Ureter (tissue), 1 donor: ENCODE measurements around the gene DPYSL3. TPM values are rescaled to one million over a fixed set of nuclear protein-coding genes. Genes with fewer than 3 reads are reported as not detected.

Experiments
- DNase-seq: peaks from one replicate; pipeline ENCODE4 v3.0.0-alpha.2; 2020; ENCODE audit warnings: low spot score
- total RNA-seq: library from RNA; stranded (reverse); gene quantifications from one replicate; pipeline ENCODE4 v1.2.4, GENCODE V29; 2023
- donor health status: DM: yes; HTN: yes; CAD: no.

The DPYSL3 gene
- total RNA-seq, 1 donor from 2014 or later, result 130 TPM

GRCh38 chr5:147472664-147473475, 37.0 kb downstream of the DPYSL3 start:
- no peak for DNase-seq

GRCh38 chr5:147467973-147468508, 41.8 kb downstream of the DPYSL3 start:
- no peak for DNase-seq

- no peak for DNase-seq
These were observed 43.4 kb downstream of the DPYSL3 start for GRCh38 chr5:147466360-147466980.

- no peak for DNase-seq
These were observed 44.1 kb downstream of the DPYSL3 start for GRCh38 chr5:147465747-147466146.

GRCh38 chr5:147464211-147464610, 45.7 kb downstream of the DPYSL3 start:
- no peak for DNase-seq

GRCh38 chr5:147461915-147462314, 48.0 kb downstream of the DPYSL3 start:
- DNase-seq, result no peak

GRCh38 chr5:147460380-147460779, 49.5 kb downstream of the DPYSL3 start:
- DNase-seq, result no peak

- no peak for DNase-seq
These were observed 51.3 kb downstream of the DPYSL3 start for GRCh38 chr5:147458581-147458980.

GRCh38 chr5:147455822-147456450, 53.9 kb downstream of the DPYSL3 start:
- no peak for DNase-seq

- peak; percentile 47 for DNase-seq
These were observed 54.7 kb downstream of the DPYSL3 start for GRCh38 chr5:147454996-147455677.

GRCh38 chr5:147453875-147454814, 55.7 kb downstream of the DPYSL3 start:
- DNase-seq, result peak; percentile 89

GRCh38 chr5:147452165-147452811, 57.6 kb downstream of the DPYSL3 start:
- no peak for DNase-seq

GRCh38 chr5:147451193-147451592, 58.7 kb downstream of the DPYSL3 start:
- DNase-seq, result no peak

GRCh38 chr5:147450606-147451005, 59.3 kb downstream of the DPYSL3 start:
- DNase-seq, result no peak

- no peak for DNase-seq
These were observed 61.1 kb downstream of the DPYSL3 start for GRCh38 chr5:147448766-147449165.

- no peak for DNase-seq
These were observed 63.3 kb downstream of the DPYSL3 start for GRCh38 chr5:147446523-147446922.

GRCh38 chr5:147445917-147446316, 64.0 kb downstream of the DPYSL3 start:
- no peak for DNase-seq

- no peak for DNase-seq
These were observed 64.8 kb downstream of the DPYSL3 start for GRCh38 chr5:147445090-147445489.

- no peak for DNase-seq
These were observed 67.6 kb downstream of the DPYSL3 start for GRCh38 chr5:147442224-147442623.

- no peak for DNase-seq
These were observed 68.6 kb downstream of the DPYSL3 start for GRCh38 chr5:147441191-147441695.
